GM11168 (cell line): ENCODE results near the gene IQSEC3.
"Not testable (repeated sequence)": the region's sequence is repeated elsewhere in the genome, so short reads cannot be mapped to it uniquely, and the experiment has no call there.

Experiments used
- in situ Hi-C: fragments of 300-500 bp; cut with MboI; formaldehyde crosslinking; loops from one replicate; pipeline ENCODE4 v1.12.0; 2022; ENCODE audit warnings: low sequenced_read_pairs; ENCODE audit not compliant: unreplicated experiment

IQSEC3 gene

DNA sequence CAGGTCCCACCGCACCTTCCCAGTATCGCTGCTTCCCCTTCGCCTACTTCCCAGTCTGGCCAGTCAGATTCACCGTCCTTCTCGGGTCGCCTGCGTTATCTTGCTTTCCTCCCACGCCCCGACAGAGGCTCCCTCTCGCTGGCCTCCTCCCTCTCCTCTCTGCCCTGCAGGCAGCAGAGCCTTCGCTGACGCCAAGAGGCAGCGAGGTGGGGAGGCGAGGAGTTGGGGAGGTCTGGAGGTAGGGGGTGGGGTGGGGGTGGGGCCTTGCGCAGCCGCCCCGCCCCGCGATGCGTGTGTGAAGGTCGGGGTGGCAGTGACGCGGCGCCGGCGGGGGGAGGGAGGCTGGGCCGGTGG is at the start of gene IQSEC3:
Gene IQSEC3, plus strand, starts transcription at position 340 of the 354 bp plus-strand sequence. CDS start 116 bp downstream, outside the sequence.
- in situ Hi-C loops, result not testable (repeated sequence)

GRCh38 chr12:17370-18340 is 48.9 kb upstream of the IQSEC3 start:
- in situ Hi-C loops, result not testable (repeated sequence)

- in situ Hi-C loops, result not testable (repeated sequence)
These were observed 47.6 kb upstream of the IQSEC3 start for GRCh38 chr12:18821-19567.

- in situ Hi-C loops, result not testable (repeated sequence)
These were observed 46.7 kb upstream of the IQSEC3 start for GRCh38 chr12:19906-20305.

DNA sequence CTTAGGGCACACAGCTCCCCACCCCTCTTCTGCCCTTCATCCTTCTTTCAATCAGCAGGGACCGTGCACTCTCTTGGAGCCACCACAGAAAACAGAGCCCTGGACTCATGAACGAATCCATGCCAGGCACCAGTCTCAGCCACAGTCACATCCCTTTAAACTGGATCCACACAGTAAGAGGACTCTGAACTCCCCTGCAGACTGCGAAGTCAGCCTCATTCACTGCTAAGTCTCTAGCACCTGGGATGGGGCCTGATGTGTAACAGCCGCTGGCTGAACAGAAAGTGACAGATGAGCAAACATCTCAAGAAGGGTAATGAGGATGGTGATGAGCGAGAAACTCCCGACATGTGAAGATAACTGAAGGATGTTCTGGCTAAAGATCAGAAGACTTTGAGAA is 45.8 kb upstream of the IQSEC3 start:
- in situ Hi-C loops, result no loop called here

DNA sequence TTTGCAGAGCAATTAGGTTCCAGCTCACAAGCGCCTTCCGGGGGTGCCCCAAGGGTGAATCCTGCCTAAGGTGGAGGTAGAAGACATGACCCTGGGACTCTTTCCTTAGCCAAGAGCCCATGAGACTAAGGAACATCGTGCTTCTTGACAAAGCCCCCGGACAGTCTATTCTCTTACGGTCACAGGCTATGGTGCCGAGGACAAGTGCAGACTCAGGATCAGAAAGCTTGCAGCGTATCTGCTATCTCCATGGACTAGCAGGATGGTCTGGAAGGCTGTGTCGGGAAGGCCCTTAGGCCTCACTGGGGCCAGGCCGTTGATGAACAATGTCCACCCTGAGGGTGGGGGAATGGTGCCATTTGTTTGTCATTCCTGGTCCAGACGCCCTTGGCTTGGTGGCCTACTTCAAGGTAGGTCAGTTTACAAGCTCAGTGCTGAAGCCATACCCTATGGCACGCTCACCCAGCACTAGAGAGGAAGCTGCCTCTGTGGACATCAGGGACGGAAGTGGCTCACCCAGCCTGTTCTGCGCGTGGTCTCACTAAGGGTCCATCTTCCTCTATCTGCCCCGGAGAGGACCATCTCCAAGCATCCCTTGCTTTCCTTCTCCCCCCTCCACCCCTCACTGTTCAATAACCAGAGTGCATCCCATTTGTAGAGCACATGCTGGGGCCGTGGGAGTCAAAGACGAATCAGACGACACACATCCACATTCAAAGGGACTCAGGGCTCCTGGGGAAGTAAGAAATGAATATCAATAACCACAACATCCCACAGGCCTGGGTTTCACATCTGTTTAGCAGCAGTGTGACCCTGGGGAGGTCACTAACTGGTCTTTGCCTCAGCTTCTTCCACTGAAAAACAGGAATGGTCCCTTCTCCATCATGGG is 45.0 kb upstream of the IQSEC3 start:
- in situ Hi-C loops, result no loop called here

- in situ Hi-C loops, result no loop called here
These were observed 44.4 kb upstream of the IQSEC3 start for GRCh38 chr12:22190-22529.

GRCh38 chr12:22530-23201 is 43.9 kb upstream of the IQSEC3 start:
- in situ Hi-C loops, result no loop called here

DNA sequence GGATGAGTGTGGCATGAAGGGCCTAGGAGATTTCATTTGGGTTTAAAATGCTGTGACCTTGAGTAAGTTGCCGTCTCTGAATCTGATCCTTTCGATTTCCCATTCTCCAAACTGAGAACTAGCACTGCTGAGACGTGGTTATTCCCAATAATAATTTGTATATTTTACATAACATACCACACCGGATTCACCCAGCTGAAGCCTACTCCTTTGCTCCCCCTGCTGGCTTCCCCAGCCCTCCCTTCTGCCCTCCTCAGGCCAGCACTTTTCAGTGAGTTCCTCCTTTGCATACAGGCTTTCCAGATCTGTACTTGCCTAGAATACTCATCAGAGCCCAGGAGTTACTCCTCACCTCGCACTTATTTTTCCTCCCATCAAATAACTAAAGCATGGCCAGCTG is 38.7 kb upstream of the IQSEC3 start:
- in situ Hi-C loops, result not testable (repeated sequence)

DNA sequence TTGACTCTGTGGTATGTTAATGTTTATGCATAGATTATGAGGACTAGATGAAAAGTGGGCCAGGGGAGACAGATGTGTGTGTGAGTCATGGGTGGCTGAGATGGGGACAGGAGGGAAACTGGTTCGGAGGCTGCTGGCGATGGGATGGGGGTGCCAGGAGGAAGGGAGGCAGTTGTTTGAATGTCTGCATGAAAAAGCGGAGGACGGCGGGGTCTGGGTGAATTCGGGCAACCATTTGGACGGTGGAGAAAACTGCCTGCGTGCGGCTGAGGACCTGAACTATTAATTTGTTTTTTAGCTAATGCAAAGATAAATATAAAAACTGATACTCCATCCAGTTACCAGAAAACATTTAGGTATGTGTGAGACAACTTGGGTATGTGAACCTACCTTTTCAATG is 27.8 kb upstream of the IQSEC3 start:
- in situ Hi-C loops, result not testable (repeated sequence)

- in situ Hi-C loops, result not testable (repeated sequence)
These were observed 26.9 kb upstream of the IQSEC3 start for GRCh38 chr12:39555-40265.

GRCh38 chr12:44352-44751 is 22.2 kb upstream of the IQSEC3 start:
- in situ Hi-C loops, result not testable (repeated sequence)

DNA sequence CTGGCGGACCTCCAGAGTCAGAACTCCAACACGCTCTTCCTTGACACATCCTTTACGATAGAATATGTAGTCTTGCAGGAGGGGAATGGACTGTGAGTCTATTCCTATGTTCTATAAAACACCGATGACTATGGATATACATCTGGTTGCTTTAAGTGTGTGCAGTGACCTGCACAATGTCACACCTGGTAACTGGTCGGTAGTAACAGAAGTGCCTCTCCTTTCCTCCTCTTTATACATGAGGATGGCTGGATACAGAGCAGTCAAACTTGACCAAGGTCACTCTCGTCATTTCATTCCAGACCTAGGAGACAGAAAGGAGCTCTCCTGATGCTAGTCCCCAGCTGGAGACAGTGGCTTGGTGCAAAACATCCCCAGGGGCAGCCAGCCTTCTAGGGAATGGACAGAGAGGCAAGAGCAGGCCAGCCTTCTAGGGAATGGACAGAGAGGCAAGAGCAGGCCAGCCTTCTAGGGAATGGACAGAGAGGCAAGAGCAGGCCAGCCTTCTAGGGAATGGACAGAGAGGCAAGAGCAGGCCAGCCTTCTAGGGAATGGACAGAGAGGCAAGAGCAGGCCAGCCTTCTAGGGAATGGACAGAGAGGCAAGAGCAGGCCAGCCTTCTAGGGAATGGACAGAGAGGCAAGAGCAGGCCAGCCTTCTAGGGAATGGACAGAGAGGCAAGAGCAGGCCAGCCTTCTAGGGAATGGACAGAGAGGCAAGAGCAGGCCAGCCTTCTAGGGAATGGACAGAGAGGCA is 21.2 kb upstream of the IQSEC3 start:
- in situ Hi-C loops, result not testable (repeated sequence)

DNA sequence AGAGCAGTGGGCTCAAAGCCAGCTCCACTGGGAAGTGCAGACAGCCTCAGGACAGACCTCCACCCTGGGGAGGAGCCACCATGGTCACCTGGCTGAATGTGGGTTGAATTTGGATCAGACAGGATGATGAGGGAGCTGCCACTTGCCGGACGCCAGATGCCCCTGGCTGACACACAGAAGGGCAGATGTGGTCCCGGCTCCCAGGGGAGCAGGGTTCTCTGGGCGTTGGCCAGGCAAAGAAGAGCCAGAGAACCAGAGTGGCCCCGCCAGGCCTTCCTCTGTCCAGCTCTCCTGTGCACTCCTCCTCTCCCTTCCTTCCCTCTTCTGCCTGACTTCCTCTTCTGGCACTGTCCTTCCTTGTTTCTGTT is 20.6 kb upstream of the IQSEC3 start:
- in situ Hi-C loops, result not testable (repeated sequence)

DNA sequence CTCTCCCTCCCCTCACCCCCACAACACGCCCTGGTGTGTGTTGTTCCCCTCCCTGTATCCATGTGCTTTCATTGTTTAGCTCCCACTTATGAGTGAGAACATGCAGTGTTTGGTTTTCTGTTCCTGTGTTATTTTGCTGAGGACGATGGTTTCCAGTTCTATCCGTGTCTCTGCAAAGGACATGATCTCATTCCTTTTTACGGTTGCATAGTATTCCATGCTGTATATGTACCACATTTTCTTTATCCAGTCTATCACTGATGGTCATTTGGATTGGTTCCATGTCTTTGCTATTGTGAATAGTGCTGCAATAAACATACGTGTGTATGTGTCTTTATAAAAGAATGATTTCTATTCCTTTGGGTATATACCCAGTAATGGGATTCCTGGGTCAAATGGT is 20.0 kb upstream of the IQSEC3 start:
- in situ Hi-C loops, result not testable (repeated sequence)

DNA sequence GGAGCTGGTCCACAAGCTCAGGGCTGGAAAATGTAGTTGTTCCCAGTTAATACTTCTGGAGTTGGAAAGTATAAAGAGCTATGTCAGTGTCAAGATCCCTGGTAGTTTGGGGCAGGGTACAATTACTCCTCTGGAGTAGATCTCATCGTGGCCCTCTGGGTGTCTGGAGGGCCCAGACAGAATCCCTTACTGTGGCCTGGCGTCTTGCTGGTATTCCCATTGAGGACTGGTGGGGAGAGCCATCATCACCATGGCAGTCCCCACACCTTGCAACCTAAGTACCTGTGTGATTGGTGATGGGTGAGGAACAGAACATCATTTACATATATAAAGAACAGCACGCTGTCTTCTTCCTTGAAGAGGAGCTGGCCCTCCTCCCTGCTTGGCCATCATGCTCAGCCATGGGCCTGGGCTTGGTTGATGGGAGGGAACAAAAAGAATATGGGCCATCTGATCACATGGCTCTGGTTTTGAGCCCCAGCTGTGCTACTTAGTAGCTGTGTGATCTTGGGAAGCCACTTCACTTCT is 18.8 kb upstream of the IQSEC3 start:
- in situ Hi-C loops, result not testable (repeated sequence)

- in situ Hi-C loops, result not testable (repeated sequence)
These were observed 17.4 kb upstream of the IQSEC3 start for GRCh38 chr12:49149-49548.

- in situ Hi-C loops, result not testable (repeated sequence)
These were observed 15.5 kb upstream of the IQSEC3 start for GRCh38 chr12:51087-51486.
